Upper lobe of left lung (tissue), 6 donors: Measurements from ENCODE around the gene EXOC6B. TPM values are rescaled to one million over a fixed set of nuclear protein-coding genes. Genes with fewer than 3 reads are reported as not detected.

ENCODE experiments used
- ATAC-seq, 2 donors: fragments of 200-7000 bp; cut with Tn5 transposase; one replicate each; pipeline ENCODE4 v1.9.1; 2022; ENCODE audit warnings: mild to moderate bottlenecking in 2 of 2, moderate library complexity in 2 of 2; ENCODE audit not compliant: low FRiP score in 2 of 2
- DNase-seq, 2 donors: peaks; one replicate each; pipeline ENCODE4 v3.0.0-alpha.2; 2019 to 2020
- H3K27ac ChIP-seq, 4 donors: fragments of 200-600 bp; sonication (generic); one replicate each; pipeline ENCODE4 v1.5.1; 2016 to 2019
- H3K27me3 ChIP-seq, 4 donors: fragments of 200-600 bp; sonication (generic); one replicate each; pipeline ENCODE4 v1.5.1; 2017 to 2019
- H3K36me3 ChIP-seq, 4 donors: fragments of 200-600 bp; sonication (generic); one replicate each; pipeline ENCODE4 v1.5.1; 2016 to 2019
- H3K4me1 ChIP-seq, 4 donors: fragments of 200-600 bp; sonication (generic); one replicate each; pipeline ENCODE4 v1.5.1; 2018 to 2019
- H3K4me3 ChIP-seq, 4 donors: fragments of 200-600 bp; sonication (generic); one replicate each; pipeline ENCODE4 v1.5.1; 2017 to 2019; ENCODE audit warnings: mild to moderate bottlenecking in 2 of 4, moderate library complexity in 1 of 4
- H3K9me3 ChIP-seq, 4 donors: fragments of 200-600 bp; sonication (generic); one replicate each; pipeline ENCODE4 v1.5.1; 2018 to 2019
- EP300 ChIP-seq, 4 donors: sonication (generic); formaldehyde crosslinking; IDR thresholded peaks; one replicate each; pipeline ENCODE4 v1.5.1; 2017; ENCODE audit warnings: antibody characterized with exemption in 4 of 4, control low read depth in 2 of 4
- POLR2A ChIP-seq, 4 donors: fragments of 450-650 bp; IDR thresholded peaks; one replicate each; pipeline ENCODE4 v1.5.1; 2016 to 2017; ENCODE audit warnings: antibody characterized with exemption in 4 of 4, mild to moderate bottlenecking in 2 of 4
- POLR2AphosphoS5 ChIP-seq, 2 donors: sonication (generic); formaldehyde crosslinking; IDR thresholded peaks; one replicate each; pipeline ENCODE4 v1.5.1; 2017; ENCODE audit warnings: antibody characterized with exemption in 2 of 2
- WGBS, 2 donors: methylation state at CpG; one replicate each; pipeline ENCODE4 v1.1.5; 2017 to 2018; 5-methylcytosine and 5-hydroxymethylcytosine counted together
- total RNA-seq, 6 donors: library from RNA; depleted of rRNA in 4 of 6; stranded (reverse); fragments of >200 nt in 4 of 6; gene quantifications; one replicate each; pipeline versions ENCODE4 v1.1.0 to v1.2.1, GENCODE V29; 2016 to 2021
- TF ChIP-seq, protein P1 (sequence below), 6 experiments: fragments of 450-650 bp in 4 of 6; fragments of 200-600 bp in 2 of 6; sonication (generic) in 2 of 6; IDR thresholded peaks; one replicate each; pipeline ENCODE4 v1.5.1; 2016 to 2019; ENCODE audit warnings: antibody characterized with exemption in 6 of 6
- donor health status: DM: no; HTN: no; CAD: no; lungs with moderate emphysema.
- donor health status: DM: no; HTN: yes; CAD: no; lungs with severe emphysema.

EXOC6B gene
- total RNA-seq, 6 donors from 2014 or later: 11.0 to 56.6 (median 24.0) TPM

- Histone ChIP-seq H3K27ac (no peak overlapping the region), H3K4me1 (no peaks in the 10 kb centered on the region), H3K4me3 (no peak overlapping the region), H3K27me3 (no peaks in the 10 kb centered on the region), H3K9me3 (no peaks in the 10 kb centered on the region), H3K36me3 (no peaks in the 10 kb centered on the region)
- 92 to 96% methylated on average over 19 to 37 of the region's 37 CpGs for WGBS, 2 donors
- TF ChIP-seq POLR2A (IDR thresholded peaks at IDR 0.05) (no peak), EP300 (IDR thresholded peaks at IDR 0.05) (no peak)
- TF ChIP-seq, protein P1, sequence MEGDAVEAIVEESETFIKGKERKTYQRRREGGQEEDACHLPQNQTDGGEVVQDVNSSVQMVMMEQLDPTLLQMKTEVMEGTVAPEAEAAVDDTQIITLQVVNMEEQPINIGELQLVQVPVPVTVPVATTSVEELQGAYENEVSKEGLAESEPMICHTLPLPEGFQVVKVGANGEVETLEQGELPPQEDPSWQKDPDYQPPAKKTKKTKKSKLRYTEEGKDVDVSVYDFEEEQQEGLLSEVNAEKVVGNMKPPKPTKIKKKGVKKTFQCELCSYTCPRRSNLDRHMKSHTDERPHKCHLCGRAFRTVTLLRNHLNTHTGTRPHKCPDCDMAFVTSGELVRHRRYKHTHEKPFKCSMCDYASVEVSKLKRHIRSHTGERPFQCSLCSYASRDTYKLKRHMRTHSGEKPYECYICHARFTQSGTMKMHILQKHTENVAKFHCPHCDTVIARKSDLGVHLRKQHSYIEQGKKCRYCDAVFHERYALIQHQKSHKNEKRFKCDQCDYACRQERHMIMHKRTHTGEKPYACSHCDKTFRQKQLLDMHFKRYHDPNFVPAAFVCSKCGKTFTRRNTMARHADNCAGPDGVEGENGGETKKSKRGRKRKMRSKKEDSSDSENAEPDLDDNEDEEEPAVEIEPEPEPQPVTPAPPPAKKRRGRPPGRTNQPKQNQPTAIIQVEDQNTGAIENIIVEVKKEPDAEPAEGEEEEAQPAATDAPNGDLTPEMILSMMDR (IDR thresholded peaks at IDR 0.05): no peak
- DNase-seq (peak in 1 of 2 donors; percentile 75), ATAC-seq (no peak)
These were observed 693.7 kb downstream of the EXOC6B start for GRCh38 chr2:72131916-72132841.

DNA sequence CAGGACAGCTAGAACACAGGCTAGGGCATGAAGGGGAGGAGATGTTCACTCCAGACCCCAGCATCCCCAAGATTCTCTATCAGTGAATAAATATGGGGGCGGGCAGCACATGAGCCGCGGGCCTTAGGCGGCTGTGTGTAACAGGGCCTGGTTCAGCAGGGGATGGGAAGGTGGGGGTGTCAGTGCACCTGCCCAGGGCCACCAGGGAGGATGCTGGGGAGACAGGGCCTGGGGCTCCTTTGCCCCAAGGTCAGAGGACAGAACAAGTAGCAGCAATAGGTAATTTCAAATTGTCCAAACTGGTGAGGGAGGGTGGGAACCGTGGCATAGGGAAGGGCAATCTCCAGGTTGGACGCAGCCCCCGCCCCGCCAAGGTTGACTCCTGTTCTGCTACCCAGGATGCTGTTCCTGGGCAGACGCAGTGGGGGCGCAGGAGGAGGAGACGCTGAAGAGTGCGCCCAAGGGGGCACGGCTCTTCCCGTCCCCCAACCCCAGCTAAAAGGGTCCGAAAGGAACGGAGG is 694.4 kb downstream of the EXOC6B start:
- TF ChIP-seq EP300 (IDR thresholded peaks at IDR 0.05): no peak
- TF ChIP-seq, protein P1 (IDR thresholded peaks at IDR 0.05): no peak
- Histone ChIP-seq H3K4me3 (no peak overlapping the region), H3K27me3 (no peaks in the 10 kb centered on the region), H3K36me3 (no peaks in the 10 kb centered on the region), H3K4me1 (no peaks in the 10 kb centered on the region), H3K9me3 (no peaks in the 10 kb centered on the region), H3K27ac (no peak overlapping the region)
- 93 to 96% methylated on average over 13 to 16 of the region's 16 CpGs for WGBS, 2 donors
- ATAC-seq (no peak), DNase-seq (no peak)

- no peak for ATAC-seq
- no peak overlapping the region for H3K4me3 ChIP-seq
- TF ChIP-seq EP300 (IDR thresholded peaks at IDR 0.05) (no peak), POLR2A (IDR thresholded peaks at IDR 0.05) (no peak), POLR2AphosphoS5 (IDR thresholded peaks at IDR 0.05) (no peak)
- TF ChIP-seq, protein P1 (IDR thresholded peaks at IDR 0.05): no peak
- WGBS, 2 donors: 71 to 79% methylated on average over 24 to 26 of the region's 26 CpGs
- no peaks in the 10 kb centered on the region for H3K36me3 ChIP-seq
- no peak overlapping the region for H3K27ac ChIP-seq
- H3K27me3 ChIP-seq: no peaks in the 10 kb centered on the region
- no peak for DNase-seq
- no peaks in the 10 kb centered on the region for H3K9me3 ChIP-seq
- no peaks in the 10 kb centered on the region for H3K4me1 ChIP-seq
These were observed 695.0 kb downstream of the EXOC6B start for GRCh38 chr2:72130659-72131360.

DNA sequence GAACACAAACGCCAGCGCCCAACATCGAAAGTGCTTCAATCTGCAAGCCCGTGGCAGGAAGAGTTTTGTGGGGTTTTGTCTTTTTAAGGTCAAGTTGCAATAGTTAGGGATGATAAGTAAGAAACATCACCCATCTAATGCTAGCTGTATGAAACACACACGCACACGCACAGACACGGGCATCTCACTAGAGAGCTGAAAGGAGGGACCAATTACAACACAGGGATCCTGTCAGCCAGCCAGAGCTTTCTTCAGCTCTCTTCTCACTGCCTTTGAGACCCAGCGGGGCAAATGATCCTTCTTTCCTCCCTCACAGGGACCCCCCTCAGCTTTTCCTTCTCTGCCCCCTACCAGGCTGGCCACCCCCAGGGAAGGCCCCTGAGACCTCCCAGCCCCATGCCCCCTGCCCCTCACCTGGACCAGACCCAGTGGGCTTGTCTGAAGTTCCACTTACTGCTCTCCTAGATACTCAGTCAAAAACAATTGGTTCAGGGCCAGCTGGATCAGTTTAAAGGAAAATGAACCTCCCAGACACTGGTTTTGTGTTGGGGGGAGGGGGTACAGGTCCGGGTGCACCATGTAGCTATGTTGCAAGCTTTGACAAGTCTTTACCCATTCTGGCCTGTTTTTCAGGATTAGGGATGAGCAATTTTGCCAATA is 696.0 kb downstream of the EXOC6B start:
- ATAC-seq (no peak), DNase-seq (no peak)
- Histone ChIP-seq H3K4me1 (no peaks in the 10 kb centered on the region), H3K27me3 (no peaks in the 10 kb centered on the region), H3K4me3 (no peak overlapping the region), H3K36me3 (no peaks in the 10 kb centered on the region), H3K9me3 (no peaks in the 10 kb centered on the region), H3K27ac (no peak overlapping the region)
- 75% methylated on average over 9 of the region's 9 CpGs for WGBS, 2 donors
- TF ChIP-seq, protein P1 (IDR thresholded peaks at IDR 0.05): no peak
- TF ChIP-seq POLR2AphosphoS5 (IDR thresholded peaks at IDR 0.05): no peak
- no peak for TF ChIP-seq EP300 (IDR thresholded peaks at IDR 0.05)
- TF ChIP-seq POLR2A (IDR thresholded peaks at IDR 0.05): no peak
